D721Med (cell line): Measurements from ENCODE around the gene TOX3.

ENCODE experiments used
- DNase-seq: peaks from one replicate; pipeline ENCODE4 v3.0.0; 2011; ENCODE audit warnings: low spot score; ENCODE audit not compliant: insufficient read length
- FAIRE-seq: peaks from 2 replicates; lab custom pipeline; 2011; peaks lifted over from hg19 to GRCh38; lab: Jason Lieb, UNC
- TF ChIP-seq, protein P1 (sequence below): IDR thresholded peaks from 2 replicates; pipeline ENCODE4 v1.5.1; 2012; ENCODE audit warnings: mild to moderate bottlenecking, control low read depth; ENCODE audit not compliant: insufficient read depth; ENCODE audit errors: missing control alignments

Gene TOX3

DNA sequence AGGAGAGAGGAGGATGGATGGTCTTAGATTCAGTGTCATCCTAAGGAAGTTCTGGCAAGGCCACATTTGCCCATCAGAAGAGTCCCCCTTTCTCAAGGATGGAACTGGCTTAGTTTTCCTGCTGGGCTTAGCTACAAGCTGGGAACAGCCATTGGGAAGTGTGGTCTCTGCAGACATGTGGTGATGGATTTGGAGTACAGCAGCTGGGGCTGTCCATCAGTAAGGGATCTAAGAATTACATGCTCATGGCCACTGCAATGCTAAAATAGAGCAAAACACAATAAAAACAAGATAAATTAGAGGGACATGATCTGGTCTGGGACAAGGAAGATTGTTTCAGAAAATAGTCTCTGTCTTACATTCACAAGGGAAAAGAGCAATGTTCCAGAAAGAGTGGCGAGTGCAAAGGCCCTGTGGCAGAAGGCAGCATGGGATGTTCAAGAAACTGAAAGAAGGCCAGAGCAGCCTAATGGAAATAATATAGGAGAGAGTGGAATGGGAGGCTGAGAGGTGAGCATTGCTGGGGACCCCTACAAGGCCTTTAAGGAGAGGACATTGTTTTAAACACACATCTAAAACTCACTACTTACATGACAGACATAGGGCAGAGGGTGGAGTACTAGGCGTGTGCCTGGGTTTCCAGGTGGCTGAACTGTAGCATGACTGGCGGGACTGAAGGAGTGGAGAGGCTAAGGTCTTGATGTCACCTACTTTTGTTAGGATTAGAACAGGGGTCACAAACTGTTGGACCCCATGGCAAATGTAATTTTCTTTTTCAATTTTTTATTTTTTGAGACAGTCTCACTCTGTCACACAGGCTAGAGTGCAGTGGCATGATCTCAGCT lies 17.0 kb upstream of the TOX3 start:
- FAIRE-seq (no peak), DNase-seq (no peak)
- TF ChIP-seq, protein P1, sequence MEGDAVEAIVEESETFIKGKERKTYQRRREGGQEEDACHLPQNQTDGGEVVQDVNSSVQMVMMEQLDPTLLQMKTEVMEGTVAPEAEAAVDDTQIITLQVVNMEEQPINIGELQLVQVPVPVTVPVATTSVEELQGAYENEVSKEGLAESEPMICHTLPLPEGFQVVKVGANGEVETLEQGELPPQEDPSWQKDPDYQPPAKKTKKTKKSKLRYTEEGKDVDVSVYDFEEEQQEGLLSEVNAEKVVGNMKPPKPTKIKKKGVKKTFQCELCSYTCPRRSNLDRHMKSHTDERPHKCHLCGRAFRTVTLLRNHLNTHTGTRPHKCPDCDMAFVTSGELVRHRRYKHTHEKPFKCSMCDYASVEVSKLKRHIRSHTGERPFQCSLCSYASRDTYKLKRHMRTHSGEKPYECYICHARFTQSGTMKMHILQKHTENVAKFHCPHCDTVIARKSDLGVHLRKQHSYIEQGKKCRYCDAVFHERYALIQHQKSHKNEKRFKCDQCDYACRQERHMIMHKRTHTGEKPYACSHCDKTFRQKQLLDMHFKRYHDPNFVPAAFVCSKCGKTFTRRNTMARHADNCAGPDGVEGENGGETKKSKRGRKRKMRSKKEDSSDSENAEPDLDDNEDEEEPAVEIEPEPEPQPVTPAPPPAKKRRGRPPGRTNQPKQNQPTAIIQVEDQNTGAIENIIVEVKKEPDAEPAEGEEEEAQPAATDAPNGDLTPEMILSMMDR, result no peak

DNA sequence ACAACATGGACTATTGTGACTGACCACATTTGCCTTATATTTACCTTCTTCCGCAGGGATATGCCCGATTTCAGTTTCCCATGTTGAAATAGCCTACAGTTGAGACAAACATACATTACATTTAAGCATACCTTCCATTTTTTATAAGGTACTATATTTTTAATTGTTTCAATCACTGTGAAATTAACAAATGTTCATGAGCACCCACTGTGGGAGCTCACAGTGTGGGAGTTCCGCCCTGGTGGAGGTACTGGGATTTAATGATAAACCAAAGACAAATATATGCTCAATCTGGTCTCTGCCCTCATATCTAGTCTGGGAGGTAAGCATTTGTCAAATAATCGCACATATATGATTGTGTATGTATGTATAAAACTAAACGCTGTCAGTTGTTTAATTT lies 15.8 kb upstream of the TOX3 start:
- DNase-seq (no peak), FAIRE-seq (no peak)
- TF ChIP-seq, protein P1, result no peak

DNA sequence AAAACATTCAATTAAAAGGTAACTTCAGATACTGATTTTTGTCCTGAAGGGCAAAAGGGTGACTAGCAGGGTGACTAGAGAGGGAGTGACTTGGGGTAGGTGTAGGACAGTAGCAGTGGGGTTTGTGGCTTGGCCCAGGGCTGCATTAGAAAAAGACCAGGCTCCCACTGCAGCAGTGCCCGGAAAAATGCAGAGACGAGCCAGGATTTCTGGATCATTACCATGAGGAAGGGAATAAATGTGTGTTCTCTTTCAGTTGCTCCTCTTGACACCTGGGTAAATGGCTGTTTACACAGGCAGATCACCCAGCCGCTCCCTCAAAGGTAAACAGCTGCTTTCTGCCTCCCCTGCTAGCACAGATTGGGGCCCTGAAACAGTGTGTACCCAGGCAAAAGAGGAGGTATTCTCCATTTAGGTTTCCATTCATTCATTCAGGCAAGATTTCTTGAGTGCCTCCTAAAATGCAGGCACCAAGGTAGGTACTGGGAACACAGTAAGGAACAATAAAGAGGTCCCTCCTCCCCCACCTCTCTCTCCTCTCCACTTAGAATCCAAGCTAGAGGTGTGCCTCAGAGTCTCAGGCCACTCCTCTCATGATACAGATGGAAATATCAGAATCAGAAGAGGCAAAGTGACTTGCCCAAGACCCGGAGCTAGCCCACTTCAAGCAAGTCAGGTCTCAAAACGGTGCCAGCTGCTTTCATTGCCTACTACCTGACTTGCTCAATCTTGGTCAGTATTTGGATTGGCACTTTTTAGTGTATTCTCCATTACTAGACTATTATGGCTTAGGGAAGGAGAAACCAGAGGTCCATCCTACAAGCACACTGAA lies 15.2 kb upstream of the TOX3 start:
- FAIRE-seq (no peak), DNase-seq (no peak)
- TF ChIP-seq, protein P1, result no peak

DNA sequence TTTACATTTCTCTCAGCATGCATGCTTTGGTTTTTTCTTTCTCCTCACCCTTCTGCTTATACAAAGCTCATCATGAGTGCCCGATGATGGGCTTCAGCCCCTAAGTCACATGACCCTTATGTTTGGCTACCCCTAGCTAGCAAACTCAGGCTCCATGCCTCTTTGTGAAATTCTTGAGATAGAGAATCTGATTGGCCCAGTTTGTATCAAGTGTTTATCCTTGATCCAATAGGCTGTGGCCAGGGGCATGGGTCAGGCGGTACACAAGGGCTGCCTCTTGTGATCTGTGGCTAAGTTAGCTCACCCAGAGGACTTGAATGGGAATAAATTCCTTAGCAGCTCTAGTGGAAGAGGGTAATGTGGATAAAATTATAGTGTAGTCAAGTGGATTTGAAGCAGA lies 11.5 kb upstream of the TOX3 start:
- DNase-seq (no peak), FAIRE-seq (no peak)
- TF ChIP-seq, protein P1, result no peak

DNA sequence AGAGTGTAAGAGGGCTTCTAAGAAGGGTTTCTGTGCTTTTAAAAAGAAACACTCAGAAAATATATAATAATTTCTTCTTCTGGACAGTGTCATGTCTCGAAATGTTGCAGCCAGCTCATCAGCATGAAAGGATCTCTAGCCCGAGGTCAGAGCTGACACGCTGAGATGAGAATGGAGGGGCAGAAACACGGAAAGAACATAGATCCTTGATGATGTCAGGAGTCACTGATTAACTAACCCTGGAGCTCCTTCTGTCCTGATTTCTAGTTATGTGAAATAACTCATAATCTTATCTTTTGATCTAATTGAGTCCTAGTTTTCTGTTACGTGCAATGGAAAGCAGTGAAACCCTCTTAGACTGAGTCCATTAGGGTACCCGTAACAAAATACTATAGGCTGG lies 10.3 kb upstream of the TOX3 start:
- FAIRE-seq, result no peak
- TF ChIP-seq, protein P1, result no peak
- no peak for DNase-seq

DNA sequence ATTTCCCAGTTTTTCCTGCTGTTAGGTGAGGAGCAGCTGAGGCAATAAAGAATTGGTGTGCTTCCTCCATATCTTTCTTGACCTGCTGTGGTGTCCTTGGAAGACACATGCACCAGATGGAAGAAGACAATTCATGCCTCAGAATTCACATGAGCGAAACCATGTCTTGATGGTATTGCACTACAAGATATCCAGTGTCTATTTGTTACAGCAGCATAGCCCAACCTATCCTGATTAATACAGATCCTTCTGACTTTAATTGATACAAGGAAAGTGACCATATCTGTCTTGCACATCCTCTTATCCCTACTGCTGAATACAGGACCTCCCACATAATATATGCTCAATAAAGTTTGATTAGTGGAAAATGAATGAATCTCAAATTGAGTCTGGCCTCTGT lies 9.1 kb upstream of the TOX3 start:
- TF ChIP-seq, protein P1, result no peak
- DNase-seq, result no peak
- no peak for FAIRE-seq

DNA sequence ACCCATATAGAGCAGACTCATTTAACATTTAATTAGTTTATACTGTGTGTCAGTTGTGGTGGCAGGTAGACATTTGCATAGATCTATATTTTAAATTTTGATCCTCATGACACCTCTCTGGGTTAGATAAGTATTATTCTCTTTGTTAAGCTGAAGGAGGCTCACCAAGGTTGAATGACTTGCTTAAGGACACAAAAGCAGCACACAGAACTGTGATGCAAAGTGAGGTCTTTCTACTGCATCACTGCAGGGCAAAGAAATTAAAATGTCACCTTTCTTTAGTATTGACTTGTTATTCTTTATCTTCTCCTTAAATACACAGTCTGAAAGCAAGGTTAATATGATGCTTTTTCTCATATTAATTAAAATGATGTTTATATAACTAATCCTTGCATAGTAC lies 8.6 kb upstream of the TOX3 start:
- TF ChIP-seq, protein P1, result no peak
- FAIRE-seq (no peak), DNase-seq (no peak)
